ENCODE results near the gene NUP42. TPM values are rescaled to one million over a fixed set of nuclear protein-coding genes. Genes with fewer than 3 reads are reported as not detected.

NUP42 gene
- 21.9 and 40.1 TPM in 2 replicates for total RNA-seq

DNA sequence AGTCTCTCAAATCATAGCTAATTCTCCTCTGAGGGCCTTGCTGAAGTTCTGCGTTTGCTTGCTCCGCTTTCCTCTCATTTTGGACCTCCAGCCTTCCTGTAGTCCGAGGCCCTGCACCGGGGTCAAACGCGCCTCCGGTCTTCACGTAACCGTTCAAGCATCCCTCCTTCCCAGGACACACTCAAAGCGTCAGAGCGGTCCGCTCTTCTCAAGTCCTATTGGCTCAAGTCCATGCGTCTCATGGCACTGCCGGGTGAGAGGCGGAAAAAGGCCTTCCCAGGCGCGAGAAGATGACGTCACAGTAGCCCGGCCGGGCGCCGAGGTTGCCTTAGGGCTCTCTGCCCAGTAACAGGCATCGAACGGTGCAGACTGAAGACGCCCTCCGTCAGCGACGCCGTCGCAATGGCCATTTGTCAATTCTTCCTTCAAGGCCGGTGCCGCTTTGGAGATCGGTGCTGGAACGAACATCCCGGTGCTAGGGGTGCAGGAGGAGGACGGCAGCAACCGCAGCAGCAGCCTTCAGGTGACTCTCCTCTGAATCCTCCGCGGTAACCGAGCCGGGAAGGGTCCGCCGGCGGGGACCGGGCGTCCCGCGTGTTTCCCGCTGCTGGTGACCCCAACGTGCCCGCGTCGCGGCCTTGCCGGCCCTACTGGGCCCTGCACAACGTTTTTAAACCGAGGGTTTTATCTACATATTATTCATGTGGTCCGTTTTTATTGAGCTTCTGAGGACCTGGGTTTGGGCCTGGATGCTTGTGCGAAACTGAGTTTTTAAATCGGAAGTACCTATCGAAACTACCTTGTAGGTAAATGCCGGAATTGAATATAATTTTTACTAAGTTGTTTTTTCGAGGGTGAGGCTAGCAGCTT lies at the start of gene NUP42:
NUP42 (plus strand) TSS at position 365 of the 870 bp plus-strand sequence; CDS start at position 403, 38 bp downstream.

GRCh38 chr7:23246555-23246954 lies 64.7 kb downstream of the NUP42 start, which contains the start of gene GPNMB:
TSS of gene GPNMB (plus strand) at chr7:23246775. CDS start at chr7:23246858, 83 bp downstream.

Other genes starting within 250 kb of the NUP42 start
- 73.5 and 96.5 TPM in 2 replicates for gene HYCC1, start 167.9 kb upstream of the NUP42 start, total RNA-seq
- 42.5 TPM in 2 replicates for gene KLHL7, start 76.3 kb upstream of the NUP42 start, total RNA-seq
- 284 and 331 TPM in 2 replicates for gene GPNMB, start 64.7 kb downstream of the NUP42 start, total RNA-seq
- gene MALSU1, start 117.3 kb downstream of the NUP42 start, total RNA-seq = 24.8 and 26.8 TPM in 2 replicates